Thoracic aorta (tissue), 2 donors: Measurements from ENCODE around the gene INPP5A. TPM values are rescaled to one million over a fixed set of nuclear protein-coding genes. Genes with fewer than 3 reads are reported as not detected.
"Not testable (repeated sequence)": the region's sequence is repeated elsewhere in the genome, so short reads cannot be mapped to it uniquely, and the experiment has no call there.

Source experiments
- ATAC-seq: fragments of 150-250 bp; one replicate; pipeline ENCODE4 v1.8.0; 2017; ENCODE audit warnings: low read depth; ENCODE audit not compliant: insufficient number of reproducible peaks, low FRiP score
- DNase-seq: peaks from one replicate; pipeline ENCODE4 v3.0.0-alpha.2; 2020; ENCODE audit warnings: low spot score
- H3K27ac ChIP-seq, 2 donors: fragments of 200-600 bp; sonication (generic); 1 replicate in 1 of 2; 2 replicates in 1 of 2; pipeline ENCODE4 v1.5.1; 2016; ENCODE audit warnings: mild to moderate bottlenecking in 2 of 2, moderate library complexity in 2 of 2
- H3K27me3 ChIP-seq: fragments of 200-600 bp; sonication (generic); replicated peaks from 2 replicates; pipeline ENCODE4 v1.6.0; 2016; ENCODE audit warnings: mild to moderate bottlenecking; ENCODE audit not compliant: insufficient read depth
- H3K36me3 ChIP-seq: fragments of 200-600 bp; sonication (generic); one replicate; pipeline ENCODE4 v1.5.1; 2016
- H3K4me1 ChIP-seq, 2 donors: fragments of 200-600 bp; sonication (generic); 1 replicate in 1 of 2; 2 replicates in 1 of 2; pipeline versions ENCODE4 v1.5.1 to v1.6.0; 2016; ENCODE audit warnings: low read depth in 2 of 2, mild to moderate bottlenecking in 1 of 2; ENCODE audit not compliant: control insufficient read depth in 1 of 2
- H3K4me3 ChIP-seq: fragments of 200-600 bp; sonication (generic); 2 replicates; pipeline ENCODE4 v1.5.1; 2016; ENCODE audit warnings: mild to moderate bottlenecking
- H3K9me3 ChIP-seq: fragments of 200-600 bp; sonication (generic); 2 replicates; pipeline ENCODE4 v1.5.1; 2016
- CTCF ChIP-seq: fragments of 200-600 bp; sonication (generic); IDR thresholded peaks from one replicate; pipeline ENCODE4 v1.5.1; 2019; ENCODE audit warnings: antibody characterized with exemption
- total RNA-seq, 2 donors: library from RNA; depleted of rRNA; stranded (reverse); fragments of >200 nt; gene quantifications; one replicate each; pipeline versions ENCODE4 v1.1.0 to v1.2.3, GENCODE V29; 2016

The INPP5A gene
- total RNA-seq, 2 donors from 2014 or later: 120 to 142 TPM

- H3K36me3 ChIP-seq: no peaks in the 10 kb centered on the region
- H3K27ac ChIP-seq: peak overlapping the region; percentile 24 to 35
- no peak overlapping the region for H3K4me3 ChIP-seq
- no peak for TF ChIP-seq CTCF
- ATAC-seq (no peak), DNase-seq (no peak)
- peaks cover 51 to 81% of the 10 kb centered on the region in 2 donors for H3K4me1 ChIP-seq
- H3K27me3 ChIP-seq: no peaks in the 10 kb centered on the region
- no peaks in the 10 kb centered on the region for H3K9me3 ChIP-seq
Observed at GRCh38 chr10:132595021-132595420, 57.4 kb downstream of the INPP5A start.

GRCh38 chr10:132595854-132596253 is 58.3 kb downstream of the INPP5A start:
- H3K9me3 ChIP-seq: no peaks in the 10 kb centered on the region
- no peaks in the 10 kb centered on the region for H3K27me3 ChIP-seq
- H3K4me3 ChIP-seq: no peak overlapping the region
- peaks cover 45 to 73% of the 10 kb centered on the region in 2 donors for H3K4me1 ChIP-seq
- no peak for ATAC-seq
- TF ChIP-seq CTCF: no peak
- H3K27ac ChIP-seq: peak overlapping the region; percentile 24 to 35
- no peak for DNase-seq
- H3K36me3 ChIP-seq: no peaks in the 10 kb centered on the region

- no peak overlapping the region for H3K27ac ChIP-seq
- no peaks in the 10 kb centered on the region for H3K27me3 ChIP-seq
- peaks cover 39 to 70% of the 10 kb centered on the region in 2 donors for H3K4me1 ChIP-seq
- ATAC-seq (no peak), DNase-seq (no peak)
- no peak for TF ChIP-seq CTCF
- H3K36me3 ChIP-seq: no peaks in the 10 kb centered on the region
- H3K9me3 ChIP-seq: no peaks in the 10 kb centered on the region
- H3K4me3 ChIP-seq: no peak overlapping the region
Observed at GRCh38 chr10:132596742-132597279, 59.2 kb downstream of the INPP5A start.

GRCh38 chr10:132597654-132598053 is 60.1 kb downstream of the INPP5A start:
- Histone ChIP-seq H3K4me1 (peaks cover 33 to 68% of the 10 kb centered on the region in 2 donors), H3K27me3 (no peaks in the 10 kb centered on the region), H3K36me3 (no peaks in the 10 kb centered on the region), H3K9me3 (no peaks in the 10 kb centered on the region), H3K27ac (no peak overlapping the region), H3K4me3 (no peak overlapping the region)
- DNase-seq (no peak), ATAC-seq (no peak)
- TF ChIP-seq CTCF: no peak

- H3K27ac ChIP-seq, H3K27me3 ChIP-seq, H3K4me3 ChIP-seq, ATAC-seq, H3K36me3 ChIP-seq, DNase-seq, H3K9me3 ChIP-seq: not testable (repeated sequence)
- peaks cover 22 to 62% of the 10 kb centered on the region in 2 donors for H3K4me1 ChIP-seq
Observed at GRCh38 chr10:132599023-132599618, 61.5 kb downstream of the INPP5A start.

- DNase-seq: no peak
- no peak overlapping the region for H3K27ac ChIP-seq
- H3K27me3 ChIP-seq: no peaks in the 10 kb centered on the region
Observed at GRCh38 chr10:132599732-132600131, 62.1 kb downstream of the INPP5A start.

More at GRCh38 chr10:132599732-132600131, 62.1 kb downstream of the INPP5A start:
- no peaks in the 10 kb centered on the region for H3K9me3 ChIP-seq
- no peak overlapping the region for H3K4me3 ChIP-seq
- H3K4me1 ChIP-seq: peaks cover 19 to 58% of the 10 kb centered on the region in 2 donors
- no peaks in the 10 kb centered on the region for H3K36me3 ChIP-seq
- ATAC-seq: no peak
- TF ChIP-seq CTCF: no peak
